HPDE6-E6E7 (cell line): ENCODE results near the gene RAB13.

Experiments
- DNase-seq: peaks from one replicate; pipeline ENCODE4 v3.0.0; 2011; ENCODE audit warnings: missing footprints; ENCODE audit errors: extremely low spot score

RAB13 gene

DNA sequence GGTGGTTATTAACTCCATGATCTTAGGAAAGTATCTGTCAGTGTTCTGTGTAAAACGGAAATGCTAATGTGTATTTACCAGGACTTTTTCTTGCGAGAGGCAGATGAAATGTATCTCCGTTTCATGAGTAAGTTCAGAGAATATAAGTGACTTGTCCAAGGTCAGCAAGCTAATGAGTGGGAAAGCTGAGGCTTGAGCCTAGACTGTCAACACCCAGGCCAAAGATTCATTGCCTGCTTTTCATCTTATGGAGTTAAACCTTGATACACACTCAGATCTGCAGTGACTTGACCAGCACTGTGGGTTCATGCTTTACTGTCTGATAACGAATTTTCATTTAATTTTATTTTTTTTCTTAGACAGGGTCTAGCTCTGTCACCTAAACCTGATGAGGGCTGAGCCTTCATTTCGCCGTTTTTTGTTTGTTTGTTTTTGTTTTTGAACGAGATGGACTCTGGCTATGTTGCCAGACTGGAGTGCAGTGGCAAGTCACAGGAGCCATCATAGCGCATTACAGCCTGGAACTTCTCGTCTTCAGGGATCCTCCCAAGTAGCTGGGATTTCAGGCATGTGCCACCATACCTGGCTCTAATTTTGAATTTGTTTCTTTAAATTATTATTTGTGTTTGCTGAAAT is 7.7 kb downstream of the RAB13 start:
- DNase-seq, result no peak

GRCh38 chr1:153977250-153978240 is 8.6 kb downstream of the RAB13 start, which contains the start of gene JTB:
TSS of gene JTB (minus strand) at chr1:153977674. CDS start at chr1:153977252, 422 bp downstream.
- DNase-seq, result peak; percentile 79

DNA sequence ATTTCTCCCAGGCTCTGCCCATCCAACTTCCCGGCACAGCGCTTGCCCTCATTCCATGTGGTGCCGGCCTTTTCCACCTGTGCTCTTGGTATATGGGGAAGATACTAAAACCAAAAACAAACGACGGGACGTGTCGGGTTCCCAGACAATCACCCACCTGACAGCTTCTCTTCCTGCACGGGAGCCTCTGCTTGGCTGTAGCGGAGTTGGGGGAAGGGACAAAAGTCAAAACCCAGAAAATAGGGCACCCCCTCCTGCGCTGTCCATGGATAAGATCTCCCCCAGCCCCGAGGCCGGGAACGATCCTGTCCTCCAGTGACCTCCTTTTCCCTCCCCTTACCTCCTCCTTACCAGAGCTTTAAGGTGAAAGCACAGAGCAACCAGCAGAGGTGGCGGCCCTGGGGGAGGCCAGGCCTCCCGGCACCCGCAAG is 9.3 kb downstream of the RAB13 start:
- no peak for DNase-seq

- DNase-seq, result no peak
Observed at GRCh38 chr1:153973525-153973924, 12.6 kb downstream of the RAB13 start.

GRCh38 chr1:153973071-153973470 is 13.1 kb downstream of the RAB13 start:
- DNase-seq, result no peak

DNA sequence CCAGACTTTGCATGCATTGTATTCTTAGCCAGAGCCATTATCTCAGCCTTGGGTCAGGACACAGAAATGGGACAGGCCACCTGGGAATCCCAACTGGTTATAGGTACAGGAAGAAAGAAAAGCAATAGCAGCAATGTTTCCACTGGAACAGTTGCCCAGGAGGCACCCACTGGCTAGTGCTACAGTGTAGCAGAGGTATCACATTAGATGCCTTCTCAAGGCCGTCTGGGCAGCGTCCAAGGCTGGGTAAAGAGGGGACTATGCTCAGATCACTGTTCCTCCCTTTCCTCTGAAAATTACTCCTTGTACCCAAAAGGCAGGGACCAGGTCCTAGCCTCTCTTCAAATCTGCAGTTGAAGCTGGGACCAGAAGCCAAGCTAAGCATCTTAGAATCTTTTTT is 15.8 kb downstream of the RAB13 start:
- DNase-seq, result no peak

DNA sequence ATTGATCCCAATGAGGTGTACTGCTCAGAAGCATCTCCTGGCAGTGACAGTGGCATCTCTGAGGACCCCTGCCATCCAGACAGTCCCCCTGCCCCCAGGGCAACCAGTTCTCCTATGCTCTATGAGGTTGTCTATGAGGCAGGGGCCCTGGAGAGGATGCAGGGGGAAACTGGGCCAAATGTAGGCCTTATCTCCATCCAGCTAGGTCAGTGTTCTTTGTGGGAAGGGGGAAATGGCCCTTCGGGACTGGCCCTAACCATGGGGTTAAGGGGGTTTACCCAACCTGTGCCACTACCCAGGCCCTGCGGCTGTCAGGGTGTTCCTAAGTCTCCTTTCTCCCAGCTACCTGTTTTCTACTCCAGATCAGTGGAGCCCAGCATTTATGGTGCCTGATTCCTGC is 17.2 kb downstream of the RAB13 start:
- DNase-seq, result no peak

- DNase-seq, result no peak
Observed at GRCh38 chr1:153968408-153968807, 17.7 kb downstream of the RAB13 start.

DNA sequence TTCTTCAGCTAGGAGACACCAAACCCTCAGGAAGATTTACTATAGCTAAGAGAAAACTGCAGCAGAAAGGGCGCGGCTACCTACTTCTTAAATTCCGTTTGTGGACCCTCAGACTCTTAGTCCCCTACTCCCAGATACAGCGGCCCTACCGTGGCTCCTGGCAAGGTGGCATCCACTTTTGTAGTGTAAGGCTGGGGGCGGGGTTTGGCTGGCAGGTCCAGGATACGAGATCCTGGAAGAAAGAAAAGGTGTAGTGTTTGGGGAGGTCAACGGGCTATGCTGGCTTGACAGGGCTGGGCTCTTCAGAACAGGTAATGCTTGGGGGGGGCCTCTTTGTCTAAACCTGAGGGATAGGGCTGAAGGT is 18.2 kb downstream of the RAB13 start:
- no peak for DNase-seq

GRCh38 chr1:153967107-153967999 is 18.8 kb downstream of the RAB13 start, which contains the start of gene CREB3L4:
TSS of gene CREB3L4 (plus strand) at chr1:153967902. CDS start at chr1:153968526, 624 bp downstream.
- peak; percentile 92 for DNase-seq

DNA sequence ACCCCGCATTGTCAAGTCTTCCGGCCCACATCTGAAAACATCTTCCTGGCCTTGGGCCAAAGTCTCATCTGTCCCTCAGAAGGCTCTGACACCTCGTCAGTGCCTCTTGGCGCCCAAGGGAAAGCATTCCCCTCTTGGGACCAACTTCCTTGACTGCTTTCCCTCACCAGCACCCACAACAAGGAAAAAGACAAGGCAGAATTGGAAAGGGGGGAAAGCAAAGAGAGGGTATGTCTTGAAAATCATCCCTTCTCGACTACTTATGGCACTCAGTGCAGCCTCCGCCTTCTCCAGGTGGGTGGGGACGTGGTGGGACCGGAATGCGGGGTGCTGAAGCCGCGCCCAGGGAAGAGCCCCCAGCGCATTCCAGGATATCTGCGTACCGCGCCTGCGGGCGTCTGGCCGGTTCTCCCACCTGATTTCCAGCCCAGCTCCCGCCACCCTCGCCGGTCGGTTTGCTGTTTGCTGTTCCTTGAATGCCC is 22.2 kb downstream of the RAB13 start:
- no peak for DNase-seq

DNA sequence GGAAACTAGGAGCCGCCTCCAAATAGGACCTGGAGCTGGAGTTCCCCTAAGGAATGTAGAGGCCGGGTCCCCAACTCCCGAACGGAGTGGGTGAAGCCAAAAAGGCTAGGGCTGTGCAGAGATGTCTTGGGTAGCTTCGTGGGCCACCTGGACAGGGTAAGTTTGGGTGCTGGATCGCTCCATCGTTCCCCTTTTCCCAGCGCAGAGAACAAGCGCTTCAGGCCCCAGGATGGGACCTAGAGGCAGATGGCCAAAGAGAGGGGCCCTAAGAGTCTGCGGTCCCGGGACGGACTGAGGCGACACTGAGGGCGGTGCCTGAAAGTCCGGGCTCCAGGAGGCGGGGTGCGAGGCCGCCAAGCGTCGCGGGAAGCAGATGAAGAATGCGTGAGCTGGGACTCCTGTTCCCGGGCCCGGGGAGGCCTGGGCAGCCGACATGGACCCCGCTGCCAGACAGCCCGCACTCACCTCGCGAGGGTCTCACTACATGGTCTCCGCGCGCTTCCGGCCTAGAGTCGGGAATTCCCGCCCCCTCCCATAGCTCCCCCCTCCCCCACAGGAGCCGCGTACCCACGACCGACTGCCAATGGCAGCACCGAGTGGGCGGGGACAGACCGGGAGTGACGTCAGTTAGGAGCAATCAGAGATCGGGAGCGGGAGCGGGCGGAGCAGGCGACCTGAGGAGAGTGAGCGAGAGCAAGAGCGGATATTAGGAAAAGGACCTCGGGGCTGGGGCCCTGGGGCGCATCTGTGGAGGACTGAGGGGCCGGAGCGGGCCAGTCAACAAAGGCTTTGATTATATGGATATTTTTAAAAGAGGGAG is 22.9 kb downstream of the RAB13 start, which contains the start of gene SLC39A1:
Gene SLC39A1, minus strand, starts transcription at position 508 of the 820 bp plus-strand sequence. CDS start 822 bp downstream, outside the sequence.
- DNase-seq, result peak; percentile 94

DNA sequence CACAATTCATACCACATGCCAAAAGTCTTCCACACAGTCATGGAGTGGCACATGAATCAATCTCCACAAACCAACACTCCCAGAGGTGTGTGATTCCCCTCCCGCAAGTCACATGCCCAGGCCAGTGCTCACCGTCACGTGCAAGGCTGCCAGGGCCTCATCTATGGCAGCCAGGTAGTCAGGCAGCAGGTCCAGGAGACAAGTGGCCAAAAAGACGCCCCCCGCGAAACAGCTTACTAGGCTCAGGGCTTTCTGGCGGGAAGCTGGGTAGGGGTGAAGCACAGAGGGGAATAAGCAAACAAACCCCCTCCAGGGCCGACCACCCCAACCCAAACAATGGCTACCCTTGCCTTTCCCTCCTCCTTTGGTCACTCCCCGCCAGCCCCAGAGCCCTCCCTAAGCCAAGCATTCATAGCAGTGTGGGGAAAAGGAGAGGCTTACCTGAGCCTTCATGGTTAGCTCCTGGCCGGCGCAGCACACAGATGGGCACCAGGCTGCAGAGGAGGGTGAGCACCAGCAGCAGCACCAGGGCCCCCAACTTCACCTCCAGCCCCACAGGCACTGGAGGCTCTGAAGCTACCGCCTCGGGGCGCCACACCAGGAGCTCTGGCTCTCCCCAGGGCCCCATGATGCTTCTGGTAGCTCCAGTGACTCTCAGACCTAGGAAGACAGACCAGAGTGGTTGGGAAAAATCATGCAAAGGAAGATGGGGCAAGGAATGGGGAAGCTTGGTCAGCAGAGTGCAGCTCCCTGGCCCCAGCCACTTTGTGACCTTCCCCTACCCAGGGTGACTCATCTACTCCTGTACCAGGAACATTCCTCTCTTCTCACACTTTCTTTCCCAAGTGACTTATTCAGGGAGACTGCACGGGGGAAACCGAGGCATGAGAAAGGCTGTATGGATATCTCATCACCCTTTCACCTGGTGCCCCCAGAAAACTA is 23.8 kb downstream of the RAB13 start:
- DNase-seq, result no peak

- no peak for DNase-seq
Observed at GRCh38 chr1:153961421-153961820, 24.7 kb downstream of the RAB13 start.

DNA sequence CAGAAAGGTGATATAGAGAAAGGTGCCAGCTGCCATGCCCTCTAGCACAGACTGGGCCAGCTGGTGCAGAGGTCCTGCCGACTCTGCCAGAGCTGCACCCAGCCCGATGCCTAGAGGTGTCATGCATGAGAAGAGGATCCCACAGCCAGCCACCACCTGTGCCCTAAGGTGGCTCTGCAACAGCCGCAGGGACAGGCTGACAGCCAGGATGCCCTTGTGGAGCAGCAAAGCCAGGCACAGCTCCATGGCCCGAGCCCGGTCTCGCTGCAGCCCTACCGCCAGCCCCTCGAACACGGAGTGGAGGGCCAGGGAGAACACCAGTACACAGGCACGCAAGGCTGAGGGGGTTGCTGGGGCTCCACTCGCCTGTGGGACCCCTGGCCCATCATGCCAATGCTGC is 25.9 kb downstream of the RAB13 start:
- no peak for DNase-seq

DNA sequence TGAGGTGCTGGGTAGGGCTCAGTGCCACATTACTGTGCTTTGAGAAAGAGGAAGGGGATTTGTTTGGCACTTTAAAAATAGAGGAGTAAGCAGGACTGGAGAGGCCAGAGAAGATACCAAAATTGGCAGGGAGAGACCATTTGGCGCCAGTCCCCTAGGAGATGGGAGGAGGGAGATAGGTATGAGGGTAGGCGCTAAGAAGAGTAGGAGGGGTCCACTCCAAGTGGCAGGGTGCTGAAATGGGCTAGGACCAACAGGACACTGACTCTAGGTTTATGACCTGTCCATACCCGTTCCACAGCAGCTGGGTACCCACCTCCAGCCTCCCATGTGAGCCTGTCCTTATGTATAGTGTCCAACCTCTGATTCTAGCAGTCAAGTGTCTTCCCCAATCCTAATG is 26.7 kb downstream of the RAB13 start:
- no peak for DNase-seq

DNA sequence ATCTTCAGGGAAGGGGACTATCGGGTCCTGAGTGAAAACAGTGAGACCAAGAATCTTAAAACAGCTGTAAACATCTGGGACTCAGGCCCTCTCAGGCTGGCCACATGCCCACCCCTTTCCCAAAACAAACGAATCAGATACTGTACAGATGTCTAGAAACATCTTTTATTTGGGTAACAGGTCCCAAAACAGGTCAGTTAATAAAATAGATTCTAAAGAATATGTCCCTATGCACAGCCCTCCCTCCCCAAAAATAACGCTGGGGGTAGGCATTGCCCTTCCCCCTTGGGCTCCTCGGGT is 27.2 kb downstream of the RAB13 start:
- DNase-seq, result no peak

DNA sequence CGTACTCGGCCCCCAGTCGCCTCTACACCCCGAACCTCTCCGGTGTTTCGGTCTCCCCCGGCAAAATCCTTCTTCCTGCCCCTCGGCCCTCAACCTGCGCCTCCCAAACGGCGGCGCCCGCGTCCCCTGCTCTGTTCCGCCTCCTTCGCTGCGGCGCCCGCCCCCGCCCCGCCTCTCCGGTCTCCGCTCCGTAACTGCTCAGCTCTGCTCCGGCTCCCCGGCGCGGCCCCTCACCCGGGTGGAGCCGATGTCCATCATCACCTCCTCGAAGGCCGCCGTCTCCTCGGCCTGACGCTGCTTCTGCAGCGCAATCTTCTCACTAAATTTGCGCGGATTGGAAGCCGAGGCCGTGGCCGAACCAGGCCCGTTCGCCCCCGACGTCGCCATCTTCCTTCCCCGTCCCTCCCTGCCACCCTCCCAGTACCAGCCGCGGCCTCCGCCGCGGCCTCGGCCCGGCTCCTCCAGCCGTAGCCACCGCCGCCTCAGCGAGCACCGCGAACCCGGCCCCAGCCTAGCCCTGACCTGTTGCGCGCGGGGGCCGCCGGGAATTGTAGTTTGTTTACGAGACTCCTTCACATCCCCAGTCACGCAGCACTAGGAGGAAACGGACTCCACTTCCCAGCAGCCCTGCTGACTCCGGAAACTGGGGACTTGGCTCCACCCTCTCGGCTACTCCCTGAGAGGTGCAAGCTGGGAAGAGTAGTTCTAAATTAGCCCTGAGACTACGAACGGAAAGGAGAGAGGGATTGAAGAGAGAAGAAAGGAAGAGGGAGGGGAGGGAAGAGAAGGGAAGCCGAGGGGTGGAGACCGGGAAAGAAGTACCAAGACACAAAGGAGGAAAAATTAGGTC is 27.8 kb downstream of the RAB13 start, which contains the start of gene CRTC2:
Gene CRTC2, minus strand, starts transcription at position 502 of the 850 bp plus-strand sequence. Its CDS starts 115 bp downstream, at position 387.
- peak; percentile 99 for DNase-seq

DNA sequence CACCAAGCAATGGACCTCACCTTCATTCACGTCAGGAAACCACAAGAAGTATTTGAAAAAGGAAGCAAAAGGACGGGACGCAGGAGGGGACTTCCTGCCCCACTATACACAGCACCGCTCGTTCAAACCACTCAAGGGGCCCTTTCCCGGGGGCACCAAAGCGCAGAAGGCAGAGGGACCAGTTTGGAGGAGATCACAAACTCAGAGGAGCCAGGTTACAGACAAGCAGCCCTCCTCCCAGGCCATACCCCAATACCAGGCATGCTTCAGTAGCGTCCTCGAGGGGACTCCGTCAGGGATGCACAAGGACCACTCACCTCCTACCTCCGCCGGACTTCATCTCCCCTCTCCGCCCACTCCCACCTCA is 28.4 kb downstream of the RAB13 start:
- no peak for DNase-seq
